Upper lobe of left lung (tissue), 6 donors: ENCODE measurements around the gene TAS1R3. TPM values are rescaled to one million over a fixed set of nuclear protein-coding genes. Genes with fewer than 3 reads are reported as not detected.

Experiments used
- ATAC-seq, 2 donors: fragments of 200-7000 bp; cut with Tn5 transposase; one replicate each; pipeline ENCODE4 v1.9.1; 2022; ENCODE audit warnings: mild to moderate bottlenecking in 2 of 2, moderate library complexity in 2 of 2; ENCODE audit not compliant: low FRiP score in 2 of 2
- DNase-seq, 2 donors: peaks; one replicate each; pipeline ENCODE4 v3.0.0-alpha.2; 2019 to 2020
- H3K27ac ChIP-seq, 4 donors: fragments of 200-600 bp; sonication (generic); one replicate each; pipeline ENCODE4 v1.5.1; 2016 to 2019
- H3K27me3 ChIP-seq, 4 donors: fragments of 200-600 bp; sonication (generic); one replicate each; pipeline ENCODE4 v1.5.1; 2017 to 2019
- H3K36me3 ChIP-seq, 4 donors: fragments of 200-600 bp; sonication (generic); one replicate each; pipeline ENCODE4 v1.5.1; 2016 to 2019
- H3K4me1 ChIP-seq, 4 donors: fragments of 200-600 bp; sonication (generic); one replicate each; pipeline ENCODE4 v1.5.1; 2018 to 2019
- H3K4me3 ChIP-seq, 4 donors: fragments of 200-600 bp; sonication (generic); one replicate each; pipeline ENCODE4 v1.5.1; 2017 to 2019; ENCODE audit warnings: mild to moderate bottlenecking in 2 of 4, moderate library complexity in 1 of 4
- H3K9me3 ChIP-seq, 4 donors: fragments of 200-600 bp; sonication (generic); one replicate each; pipeline ENCODE4 v1.5.1; 2018 to 2019
- CTCF ChIP-seq, 6 experiments: fragments of 450-650 bp in 4 of 6; fragments of 200-600 bp in 2 of 6; sonication (generic) in 2 of 6; IDR thresholded peaks; one replicate each; pipeline ENCODE4 v1.5.1; 2016 to 2019; ENCODE audit warnings: antibody characterized with exemption in 6 of 6
- EP300 ChIP-seq, 4 donors: sonication (generic); formaldehyde crosslinking; IDR thresholded peaks; one replicate each; pipeline ENCODE4 v1.5.1; 2017; ENCODE audit warnings: antibody characterized with exemption in 4 of 4, control low read depth in 2 of 4
- POLR2A ChIP-seq, 4 donors: fragments of 450-650 bp; IDR thresholded peaks; one replicate each; pipeline ENCODE4 v1.5.1; 2016 to 2017; ENCODE audit warnings: antibody characterized with exemption in 4 of 4, mild to moderate bottlenecking in 2 of 4
- POLR2AphosphoS5 ChIP-seq, 2 donors: sonication (generic); formaldehyde crosslinking; IDR thresholded peaks; one replicate each; pipeline ENCODE4 v1.5.1; 2017; ENCODE audit warnings: antibody characterized with exemption in 2 of 2
- WGBS, 2 donors: methylation state at CpG; one replicate each; pipeline ENCODE4 v1.1.5; 2017 to 2018; 5-methylcytosine and 5-hydroxymethylcytosine counted together
- total RNA-seq, 6 donors: library from RNA; depleted of rRNA in 4 of 6; stranded (reverse); fragments of >200 nt in 4 of 6; gene quantifications; one replicate each; pipeline versions ENCODE4 v1.1.0 to v1.2.1, GENCODE V29; 2016 to 2021
- donor health status: DM: no; HTN: no; CAD: no; lungs with moderate emphysema.
- donor health status: DM: no; HTN: yes; CAD: no; lungs with severe emphysema.

TAS1R3 gene
- total RNA-seq, 6 donors from 2014 or later = 0.22 to 1.0 (median 0.79) TPM

- 7 to 62% methylated on average over 3 to 11 of the region's 18 CpGs for WGBS, 2 donors
- H3K4me1 ChIP-seq = peaks cover 36 to 65% (median 58%) of the 10 kb centered on the region in 4 donors
- H3K9me3 ChIP-seq = no peaks in the 10 kb centered on the region
- DNase-seq (no peak), ATAC-seq (no peak)
- peak overlapping the region; percentile 76 to 85 (median 83) for H3K27ac ChIP-seq
- peak overlapping the region; percentile 21 to 53 (median 44) for H3K4me3 ChIP-seq
- peaks cover 0 to 6% (median 0%) of the 10 kb centered on the region in 4 donors for H3K36me3 ChIP-seq
- H3K27me3 ChIP-seq = peaks cover 2 to 51% (median 27%) of the 10 kb centered on the region in 4 donors
- no peak for TF ChIP-seq EP300 (IDR thresholded peaks at IDR 0.05)
- TF ChIP-seq POLR2AphosphoS5 (IDR thresholded peaks at IDR 0.05) = no peak
- TF ChIP-seq CTCF (IDR thresholded peaks at IDR 0.05) = no peak
- no peak for TF ChIP-seq POLR2A (IDR thresholded peaks at IDR 0.05)
These were observed 26.9 kb downstream of the TAS1R3 start for GRCh38 chr1:1357871-1358432.

GRCh38 chr1:1358433-1359271, 27.6 kb downstream of the TAS1R3 start, which contains the start of gene MXRA8:
TSS of gene MXRA8 (minus strand) at chr1:1358555. CDS start at chr1:1358504, 51 bp downstream.
- peak within 1 kb of the TSS; percentile 76 to 85 (median 83) for H3K27ac ChIP-seq
- ATAC-seq (peak; percentile 71 to 76), DNase-seq (peak in 1 of 2 donors; percentile 89)
- peaks cover 32 to 58% (median 52%) of the 10 kb centered on the region in 4 donors for H3K4me1 ChIP-seq
- H3K27me3 ChIP-seq = peaks cover 2 to 44% (median 22%) of the 10 kb centered on the region in 4 donors
- TF ChIP-seq CTCF (IDR thresholded peaks at IDR 0.05) (no peak), POLR2A (IDR thresholded peaks at IDR 0.05) (no peak), POLR2AphosphoS5 (IDR thresholded peaks at IDR 0.05) (peak in 1 of 2 donors; percentile 29), EP300 (IDR thresholded peaks at IDR 0.05) (no peak)
- peak within 1 kb of the TSS; percentile 21 to 53 (median 44) for H3K4me3 ChIP-seq
- WGBS, 2 donors = 28 to 40% methylated on average over 12 to 26 of the region's 29 CpGs
- H3K36me3 ChIP-seq = peaks cover 0 to 6% (median 0%) of the 10 kb centered on the region in 4 donors
- H3K9me3 ChIP-seq = no peaks in the 10 kb centered on the region

DNA sequence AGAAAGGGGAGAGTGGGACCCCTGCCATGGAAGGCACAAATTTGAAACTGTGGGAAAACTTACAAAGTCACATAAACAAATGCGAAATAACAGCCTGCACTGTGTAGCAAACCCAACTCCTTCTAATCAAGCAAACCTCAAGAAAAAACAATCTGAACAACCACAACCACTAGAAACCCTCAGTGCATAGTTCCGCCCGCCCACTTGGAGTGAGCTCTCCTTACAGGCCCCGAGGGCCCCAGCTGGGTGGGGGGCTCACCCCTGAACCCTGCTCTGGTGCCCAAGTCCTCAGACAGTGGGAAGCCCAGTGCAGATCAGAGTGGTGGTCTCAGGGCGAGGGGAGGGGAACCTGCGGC, 28.2 kb downstream of the TAS1R3 start:
- WGBS, 2 donors = 56 to 68% methylated on average over 6 of the region's 6 CpGs
- TF ChIP-seq CTCF (IDR thresholded peaks at IDR 0.05) = no peak
- H3K36me3 ChIP-seq = peaks cover 0 to 6% (median 0%) of the 10 kb centered on the region in 4 donors
- H3K4me1 ChIP-seq = peaks cover 26 to 56% (median 46%) of the 10 kb centered on the region in 4 donors
- H3K27me3 ChIP-seq = peaks cover 2 to 39% (median 16%) of the 10 kb centered on the region in 4 donors
- H3K27ac ChIP-seq = peak overlapping the region; percentile 76 to 85 (median 83)
- no peak for DNase-seq
- no peaks in the 10 kb centered on the region for H3K9me3 ChIP-seq
- ATAC-seq = peak in 1 of 2 donors; percentile 46
- no peak overlapping the region for H3K4me3 ChIP-seq

DNA sequence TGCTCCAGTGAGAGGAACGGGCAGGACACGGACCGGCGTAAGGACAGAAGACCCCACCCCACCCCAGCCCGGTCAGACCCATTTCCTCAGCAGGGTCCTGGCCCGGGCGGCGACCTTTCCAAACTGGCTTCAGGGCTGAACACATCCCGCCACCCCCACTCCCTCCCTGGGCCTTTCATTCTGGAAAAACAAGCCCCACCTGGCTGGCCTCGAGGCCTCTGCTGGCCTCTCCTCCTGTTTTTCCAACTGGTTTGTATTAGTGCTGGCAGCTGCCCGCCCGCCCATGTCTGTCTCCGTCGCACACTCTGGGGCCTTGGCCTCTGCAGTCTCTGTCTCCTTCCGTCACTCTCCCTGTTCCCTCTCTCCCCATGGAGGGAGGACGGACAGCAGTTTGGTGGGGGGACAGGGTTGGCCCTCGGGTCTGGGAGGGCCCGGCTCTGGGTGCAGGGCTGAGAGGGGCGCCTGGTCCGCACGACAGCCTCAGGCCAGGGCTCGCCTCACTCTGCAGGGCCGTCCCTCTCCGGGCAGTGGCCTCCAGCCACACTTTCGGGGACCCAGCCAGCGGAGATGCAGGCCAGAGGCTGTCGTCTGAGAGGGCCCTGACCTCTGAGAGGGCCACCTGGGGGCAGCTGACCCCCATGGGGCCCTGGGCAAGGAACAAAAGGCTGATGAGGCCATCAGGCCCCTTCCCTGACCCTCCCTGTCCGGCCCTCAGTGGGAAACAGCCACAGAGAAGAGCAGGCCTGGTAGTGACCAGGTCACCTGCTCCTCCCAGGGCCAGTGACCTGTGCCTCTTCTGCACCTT, 28.8 kb downstream of the TAS1R3 start:
- ATAC-seq = peak in 1 of 2 donors; percentile 66
- peak in 1 of 2 donors; percentile 76 for DNase-seq
- WGBS, 2 donors = 45 to 63% methylated on average over 16 to 27 of the region's 28 CpGs

More for the DNA sequence above, 28.8 kb downstream of the TAS1R3 start:
- TF ChIP-seq CTCF (IDR thresholded peaks at IDR 0.05) (no peak), POLR2A (IDR thresholded peaks at IDR 0.05) (no peak), EP300 (IDR thresholded peaks at IDR 0.05) (no peak), POLR2AphosphoS5 (IDR thresholded peaks at IDR 0.05) (no peak)
- Histone ChIP-seq H3K27ac (peak overlapping the region; percentile 76 to 85 (median 83)), H3K27me3 (peaks cover 0 to 35% (median 11%) of the 10 kb centered on the region in 4 donors), H3K9me3 (no peaks in the 10 kb centered on the region), H3K4me3 (no peak overlapping the region), H3K4me1 (peaks cover 22 to 50% (median 41%) of the 10 kb centered on the region in 4 donors), H3K36me3 (peaks cover 0 to under 1% (median 0%) of the 10 kb centered on the region in 4 donors)
